Sigmoid colon (tissue), 7 donors: Measurements from ENCODE around the gene CSRP1. TPM values are rescaled to one million over a fixed set of nuclear protein-coding genes. Genes with fewer than 3 reads are reported as not detected.

Experiments used
- DNase-seq: peaks from one replicate; pipeline ENCODE4 v3.0.0-alpha.2; 2019
- H3K27ac ChIP-seq, 4 donors: fragments of 200-600 bp; sonication (generic); one replicate each; pipeline ENCODE4 v1.5.1; 2016 to 2019; ENCODE audit warnings: mild to moderate bottlenecking in 1 of 4
- H3K27me3 ChIP-seq, 3 donors: fragments of 200-600 bp; sonication (generic); one replicate each; pipeline ENCODE4 v1.5.1; 2019; ENCODE audit warnings: mild to moderate bottlenecking in 1 of 3
- H3K36me3 ChIP-seq, 4 donors: fragments of 200-600 bp; sonication (generic); one replicate each; pipeline ENCODE4 v1.5.1; 2016 to 2019
- H3K4me1 ChIP-seq, 4 donors: fragments of 200-600 bp; sonication (generic); one replicate each; pipeline ENCODE4 v1.5.1; 2017 to 2019
- H3K4me3 ChIP-seq, 4 donors: fragments of 200-600 bp; sonication (generic); one replicate each; pipeline ENCODE4 v1.5.1; 2017 to 2019; ENCODE audit warnings: mild to moderate bottlenecking in 2 of 4, moderate library complexity in 1 of 4
- H3K9me3 ChIP-seq, 4 donors: fragments of 200-600 bp in 3 of 4; sonication (generic) in 3 of 4; one replicate each; pipeline versions ENCODE4 v1.5.1 to v1.6.1; 2013 to 2019
- EP300 ChIP-seq, 4 donors: sonication (generic); formaldehyde crosslinking; IDR thresholded peaks; one replicate each; pipeline ENCODE4 v1.6.1; 2017; ENCODE audit warnings: antibody characterized with exemption in 4 of 4
- POLR2A ChIP-seq, 2 donors: fragments of 450-650 bp; IDR thresholded peaks; one replicate each; pipeline ENCODE4 v1.6.1; 2016; ENCODE audit warnings: antibody characterized with exemption in 2 of 2, mild to moderate bottlenecking in 2 of 2, moderate library complexity in 2 of 2
- POLR2AphosphoS5 ChIP-seq, 4 donors: sonication (generic); formaldehyde crosslinking; IDR thresholded peaks; one replicate each; pipeline ENCODE4 v1.6.1; 2017; ENCODE audit warnings: antibody characterized with exemption in 4 of 4
- WGBS, 2 donors: extraction: QIAGEN DNeasy Blood & Tissue Kit; methylation state at CpG; one replicate each; pipeline ENCODE4 v1.1.7; 2013; 5-methylcytosine and 5-hydroxymethylcytosine counted together
- intact Hi-C: fragments of 100-400 bp; cut with DNase I; formaldehyde crosslinking; loops from one replicate; pipeline ENCODE4 v1.15.1; 2023
- polyA plus RNA-seq, 3 donors: library from polyadenylated mRNA; stranded (reverse); fragments of 200-250 nt; gene quantifications; one replicate each; pipeline ENCODE4 v1.2.3, GENCODE V29; 2013
- total RNA-seq, 4 donors: library from RNA; depleted of rRNA; stranded (reverse); fragments of >200 nt; gene quantifications; one replicate each; pipeline ENCODE4 v1.1.0, GENCODE V29; 2016
- TF ChIP-seq, protein P1 (sequence below), 4 experiments: fragments of 450-650 bp in 3 of 4; fragments of 200-600 bp in 1 of 4; IDR thresholded peaks; one replicate each; pipeline ENCODE4 v1.5.1; 2016 to 2019; ENCODE audit warnings: antibody characterized with exemption in 4 of 4, mild to moderate bottlenecking in 3 of 4, moderate library complexity in 2 of 4
- donor health status: healthy with polysubstance abuse.
- donor health status: Bipolar disorder and iron deficiency.
- donor health status: healthy.

Gene CSRP1
- total and polyA plus RNA-seq, 7 donors: 189 to 8,467 (median 4,737) TPM

DNA sequence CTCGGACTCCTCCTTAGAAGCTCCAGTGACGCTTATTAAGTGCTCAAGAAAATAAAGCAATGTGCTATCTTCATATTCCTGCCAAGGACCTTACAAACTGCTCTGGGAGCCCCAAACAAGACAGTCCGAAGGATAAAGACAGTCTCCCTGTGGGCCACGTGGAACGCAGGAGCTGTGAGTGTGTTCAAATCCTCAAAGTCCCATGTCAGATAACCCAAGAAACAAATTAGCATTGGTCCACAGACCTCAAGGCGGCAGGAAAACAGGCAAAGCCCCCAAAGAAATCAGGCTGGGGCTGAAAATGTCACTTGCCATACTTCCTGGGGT is 29.0 kb upstream of the CSRP1 start:
- Histone ChIP-seq H3K9me3 (no peaks in the 10 kb centered on the region), H3K4me1 (peaks cover 0 to 89% (median 74%) of the 10 kb centered on the region in 4 donors), H3K36me3 (no peaks in the 10 kb centered on the region), H3K4me3 (no peak overlapping the region), H3K27me3 (no peaks in the 10 kb centered on the region), H3K27ac (peak overlapping the region; percentile 87 to 95 (median 90))
- WGBS, 2 donors: 71 to 90% methylated on average over 6 of the region's 6 CpGs
- TF ChIP-seq EP300 (IDR thresholded peaks at IDR 0.05) (no peak), POLR2A (IDR thresholded peaks at IDR 0.05) (no peak), POLR2AphosphoS5 (IDR thresholded peaks at IDR 0.05) (peak in 2 of 4 donors; percentile 8 to 38)
- TF ChIP-seq, protein P1, sequence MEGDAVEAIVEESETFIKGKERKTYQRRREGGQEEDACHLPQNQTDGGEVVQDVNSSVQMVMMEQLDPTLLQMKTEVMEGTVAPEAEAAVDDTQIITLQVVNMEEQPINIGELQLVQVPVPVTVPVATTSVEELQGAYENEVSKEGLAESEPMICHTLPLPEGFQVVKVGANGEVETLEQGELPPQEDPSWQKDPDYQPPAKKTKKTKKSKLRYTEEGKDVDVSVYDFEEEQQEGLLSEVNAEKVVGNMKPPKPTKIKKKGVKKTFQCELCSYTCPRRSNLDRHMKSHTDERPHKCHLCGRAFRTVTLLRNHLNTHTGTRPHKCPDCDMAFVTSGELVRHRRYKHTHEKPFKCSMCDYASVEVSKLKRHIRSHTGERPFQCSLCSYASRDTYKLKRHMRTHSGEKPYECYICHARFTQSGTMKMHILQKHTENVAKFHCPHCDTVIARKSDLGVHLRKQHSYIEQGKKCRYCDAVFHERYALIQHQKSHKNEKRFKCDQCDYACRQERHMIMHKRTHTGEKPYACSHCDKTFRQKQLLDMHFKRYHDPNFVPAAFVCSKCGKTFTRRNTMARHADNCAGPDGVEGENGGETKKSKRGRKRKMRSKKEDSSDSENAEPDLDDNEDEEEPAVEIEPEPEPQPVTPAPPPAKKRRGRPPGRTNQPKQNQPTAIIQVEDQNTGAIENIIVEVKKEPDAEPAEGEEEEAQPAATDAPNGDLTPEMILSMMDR (IDR thresholded peaks at IDR 0.05): no peak
- intact Hi-C loops: no loop called here
- DNase-seq: no peak

GRCh38 chr1:201535046-201535918 is 28.4 kb upstream of the CSRP1 start:
- DNase-seq: peak; percentile 86
- intact Hi-C loops: no loop called here
- TF ChIP-seq, protein P1 (IDR thresholded peaks at IDR 0.05): no peak
- no peak for TF ChIP-seq POLR2A (IDR thresholded peaks at IDR 0.05)
- peak; percentile 41 to 88 (median 63) for TF ChIP-seq POLR2AphosphoS5 (IDR thresholded peaks at IDR 0.05)
- peak in 1 of 4 donors; percentile 85 for TF ChIP-seq EP300 (IDR thresholded peaks at IDR 0.05)

GRCh38 chr1:201533836-201534235 is 26.9 kb upstream of the CSRP1 start:
- Histone ChIP-seq H3K4me1 (peaks cover 0 to 77% (median 73%) of the 10 kb centered on the region in 4 donors), H3K9me3 (no peaks in the 10 kb centered on the region), H3K27me3 (no peaks in the 10 kb centered on the region), H3K4me3 (no peak overlapping the region), H3K36me3 (no peaks in the 10 kb centered on the region), H3K27ac (peak overlapping the region; percentile 36 to 95 (median 90))
- intact Hi-C loops: loop anchor here (5.0 kb wide), 1 partner anchor 113 kb away; no protein-coding TSS in a partner anchor
- 83 to 86% methylated on average over 4 of the region's 4 CpGs for WGBS, 2 donors
- TF ChIP-seq EP300 (IDR thresholded peaks at IDR 0.05) (no peak), POLR2A (IDR thresholded peaks at IDR 0.05) (no peak), POLR2AphosphoS5 (IDR thresholded peaks at IDR 0.05) (no peak)
- TF ChIP-seq, protein P1 (IDR thresholded peaks at IDR 0.05): no peak
- DNase-seq: no peak

More at GRCh38 chr1:201535046-201535918, 28.4 kb upstream of the CSRP1 start:
- H3K27ac ChIP-seq: peak overlapping the region; percentile 87 to 95 (median 90)
- H3K4me3 ChIP-seq: no peak overlapping the region
- H3K9me3 ChIP-seq: no peaks in the 10 kb centered on the region
- peaks cover 0 to 84% (median 74%) of the 10 kb centered on the region in 4 donors for H3K4me1 ChIP-seq
- H3K27me3 ChIP-seq: no peaks in the 10 kb centered on the region
- WGBS, 2 donors: 33 to 50% methylated on average over 6 of the region's 6 CpGs
- no peaks in the 10 kb centered on the region for H3K36me3 ChIP-seq

DNA sequence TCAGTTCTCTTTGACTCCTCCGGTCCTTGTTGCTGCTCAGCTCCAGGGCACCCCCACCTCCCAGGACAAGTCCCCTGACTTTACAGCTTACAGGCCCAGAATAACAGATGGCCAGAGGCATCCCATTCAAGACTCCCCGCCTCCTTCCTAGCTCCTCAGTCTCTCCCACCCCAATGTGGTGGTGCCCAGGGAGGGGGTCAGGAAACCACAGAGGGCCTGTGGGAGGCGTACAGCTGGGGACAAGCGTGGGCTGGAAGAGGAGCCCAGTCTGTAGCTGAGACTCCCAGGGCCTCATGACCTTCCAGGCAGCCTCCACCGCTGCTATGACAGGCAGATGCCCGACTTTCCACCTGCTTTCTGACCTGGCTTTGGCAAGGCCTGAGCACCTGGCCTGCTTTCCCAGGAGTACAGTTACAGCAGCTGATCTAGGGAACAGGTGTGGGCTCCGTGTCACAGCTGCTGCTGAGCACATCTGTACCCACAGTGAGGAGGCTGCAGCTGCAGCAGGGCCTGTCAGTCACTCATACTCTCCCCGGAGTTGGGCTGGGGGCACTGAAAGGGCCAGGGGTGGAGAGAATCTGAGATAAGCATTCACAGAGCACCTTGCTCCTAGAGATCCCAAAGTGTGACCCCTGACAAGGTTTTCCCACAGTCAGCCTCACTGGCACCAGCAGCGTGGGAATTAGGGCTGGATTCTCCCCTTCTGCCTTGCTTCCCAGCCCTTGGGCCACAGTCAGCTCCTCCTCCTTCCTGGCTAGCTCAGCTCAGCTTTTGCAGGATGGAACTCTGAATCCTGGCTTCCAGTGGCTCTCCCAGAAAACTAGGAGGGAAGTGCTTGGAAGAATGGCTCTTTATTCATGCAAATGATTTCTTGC is 24.9 kb upstream of the CSRP1 start:
- no peaks in the 10 kb centered on the region for H3K27me3 ChIP-seq
- no peaks in the 10 kb centered on the region for H3K9me3 ChIP-seq
- DNase-seq: no peak
- TF ChIP-seq POLR2AphosphoS5 (IDR thresholded peaks at IDR 0.05) (no peak), EP300 (IDR thresholded peaks at IDR 0.05) (no peak), POLR2A (IDR thresholded peaks at IDR 0.05) (no peak)
- TF ChIP-seq, protein P1 (IDR thresholded peaks at IDR 0.05): no peak
- H3K4me1 ChIP-seq: peaks cover 0 to 58% (median 54%) of the 10 kb centered on the region in 4 donors
- intact Hi-C loops: loop anchor here (2.0 to 5.0 kb wide), 3 partner anchors 29 to 261 kb away; no protein-coding TSS in a partner anchor
- no peaks in the 10 kb centered on the region for H3K36me3 ChIP-seq
- WGBS, 2 donors: 63 to 80% methylated on average over 9 of the region's 9 CpGs
- H3K27ac ChIP-seq: peak overlapping the region; percentile 10 to 95 (median 53)
- no peak overlapping the region for H3K4me3 ChIP-seq
